ENCODE results near the gene GUCY1A1.

- TF ChIP-seq, protein P1, sequence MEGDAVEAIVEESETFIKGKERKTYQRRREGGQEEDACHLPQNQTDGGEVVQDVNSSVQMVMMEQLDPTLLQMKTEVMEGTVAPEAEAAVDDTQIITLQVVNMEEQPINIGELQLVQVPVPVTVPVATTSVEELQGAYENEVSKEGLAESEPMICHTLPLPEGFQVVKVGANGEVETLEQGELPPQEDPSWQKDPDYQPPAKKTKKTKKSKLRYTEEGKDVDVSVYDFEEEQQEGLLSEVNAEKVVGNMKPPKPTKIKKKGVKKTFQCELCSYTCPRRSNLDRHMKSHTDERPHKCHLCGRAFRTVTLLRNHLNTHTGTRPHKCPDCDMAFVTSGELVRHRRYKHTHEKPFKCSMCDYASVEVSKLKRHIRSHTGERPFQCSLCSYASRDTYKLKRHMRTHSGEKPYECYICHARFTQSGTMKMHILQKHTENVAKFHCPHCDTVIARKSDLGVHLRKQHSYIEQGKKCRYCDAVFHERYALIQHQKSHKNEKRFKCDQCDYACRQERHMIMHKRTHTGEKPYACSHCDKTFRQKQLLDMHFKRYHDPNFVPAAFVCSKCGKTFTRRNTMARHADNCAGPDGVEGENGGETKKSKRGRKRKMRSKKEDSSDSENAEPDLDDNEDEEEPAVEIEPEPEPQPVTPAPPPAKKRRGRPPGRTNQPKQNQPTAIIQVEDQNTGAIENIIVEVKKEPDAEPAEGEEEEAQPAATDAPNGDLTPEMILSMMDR (conservative IDR thresholded peaks at IDR 0.05): no peak
- TF ChIP-seq EZH2 (IDR thresholded peaks at IDR 0.05; ENCODE audit: low read depth): no peak
These were observed 92.1 kb downstream of the GUCY1A1 start, which contains the start of gene GUCY1B1 for GRCh38 chr4:155758481-155759371.
